ENCODE data around the gene FOXA3. TPM values are rescaled to one million over a fixed set of nuclear protein-coding genes. Genes with fewer than 3 reads are reported as not detected.

The FOXA3 gene
- total and polyA plus RNA-seq, 2 of the 4 experiments (the other 2 are of a cell fraction): not detected

- TF ChIP-seq CEBPB (IDR thresholded peaks at IDR 0.05; ENCODE audit: low read depth, low read length): no peak
- TF ChIP-seq RFX5 (IDR thresholded peaks at IDR 0.05; ENCODE audit: low read depth, low read length): no peak
- no peak for TF ChIP-seq BHLHE40 (IDR thresholded peaks at IDR 0.05; ENCODE audit: low read depth, low read length)
- TF ChIP-seq FOS (IDR thresholded peaks at IDR 0.05; ENCODE audit: low read depth, low read length): no peak
- no peak for TF ChIP-seq NFE2L2 (IDR thresholded peaks at IDR 0.05; ENCODE audit: low read depth, low read length)
- no peak for TF ChIP-seq RAD21 (IDR thresholded peaks at IDR 0.05; ENCODE audit: low read length)
- no peak for TF ChIP-seq RCOR1 (IDR thresholded peaks at IDR 0.05; ENCODE audit: insufficient replicate concordance, low read length)
- TF ChIP-seq POLR2A (IDR thresholded peaks at IDR 0.05; ENCODE audit: low read depth, low read length): no peak
- no peak for TF ChIP-seq USF2 (IDR thresholded peaks at IDR 0.05; ENCODE audit: low read depth, low read length)
- no peak for TF ChIP-seq SMC3 (IDR thresholded peaks at IDR 0.05; ENCODE audit: low read depth, low read length)
- no peak for TF ChIP-seq MAZ (IDR thresholded peaks at IDR 0.05; ENCODE audit: borderline replicate concordance, low read depth, low read length)
- TF ChIP-seq MXI1 (IDR thresholded peaks at IDR 0.05; ENCODE audit: borderline replicate concordance, low read depth, low read length): no peak
- TF ChIP-seq CHD1 (IDR thresholded peaks at IDR 0.05; ENCODE audit: low read depth, low read length): no peak
- no peak for TF ChIP-seq ELK1 (IDR thresholded peaks at IDR 0.05; ENCODE audit: borderline replicate concordance, low read depth, low read length)
- TF ChIP-seq MAFK (IDR thresholded peaks at IDR 0.05; ENCODE audit: low read depth, low read length): no peak
- Histone ChIP-seq H3K4me1 (ENCODE audit: control insufficient read depth, insufficient read depth, low read length) (peaks cover 10% of the 10 kb centered on the region), H4K5ac (ENCODE audit: low read depth, low read length) (no peak overlapping the region), H2AK5ac (ENCODE audit: low read depth, low read length) (no peak overlapping the region), H3K36me3 (ENCODE audit: control insufficient read depth, insufficient read depth, low read length) (peaks cover 7% of the 10 kb centered on the region; the same call in 1 of the 2 replicates), H4K91ac (ENCODE audit: insufficient read depth, low read depth, low read length) (no peak overlapping the region), H3K56ac (ENCODE audit: extremely low read depth, insufficient read depth, low read length) (no peak overlapping the region), H3K79me1 (ENCODE audit: low read depth in 1 of 2, low read length in 2 of 2) (peaks cover 8 to 30% of the 10 kb centered on the region in 2 experiments), H3K14ac (replicated peaks; ENCODE audit: low read depth, low read length) (no peak overlapping the region), H3K9me3 (ENCODE audit: control insufficient read depth, insufficient read depth, low read length) (no peaks in the 10 kb centered on the region), H2AFZ (replicated peaks; ENCODE audit: low read length, poor library complexity) (no peak overlapping the region), H2AK9ac (replicated peaks; ENCODE audit: low read depth, low read length, poor library complexity) (peak overlapping the region; percentile 46), H3K23ac (ENCODE audit: low read depth, low read length) (no peak overlapping the region), H2BK20ac (ENCODE audit: low read depth, low read length) (no peak overlapping the region), H3K9ac (ENCODE audit: low read depth, low read length) (0 out of 2 replicates have a peak overlapping the region, but pooled peaks have one; percentile 29), H3K4ac (ENCODE audit: low read depth, low read length) (no peak overlapping the region), H2BK120ac (ENCODE audit: low read depth, low read length) (no peak overlapping the region), H4K8ac (ENCODE audit: low read depth in 2 of 2, low read length in 2 of 2) (no peak overlapping the region), H3K4me3 (ENCODE audit: insufficient read depth, low read depth, low read length) (no peak overlapping the region), H3K4me2 (ENCODE audit: low read depth, low read length) (no peak overlapping the region), H3K27me3 (ENCODE audit: control insufficient read depth, insufficient read depth, low read length) (no peaks in the 10 kb centered on the region), H2BK5ac (ENCODE audit: low read depth, low read length, poor library complexity, severe bottlenecking) (no peak overlapping the region), H2BK15ac (ENCODE audit: low read depth, low read length) (no peak overlapping the region), H4K20me1 (ENCODE audit: insufficient read depth, low read length) (peaks cover 15% of the 10 kb centered on the region), H3K27ac (ENCODE audit: insufficient read depth, low read length) (no peak overlapping the region), H3K9me1 (ENCODE audit: insufficient read depth, low read length) (peaks cover 6% of the 10 kb centered on the region; the same call in 1 of the 2 replicates), H3K18ac (ENCODE audit: low read depth, low read length) (no peak overlapping the region)
- intact Hi-C loops (cut with micrococcal nuclease) (no loop called here), in situ Hi-C loops (cut with MboI; ENCODE audit: low sequenced_read_pairs) (no loop called here), dilution Hi-C loops (cut with HindIII; ENCODE audit: low sequenced_read_pairs, unreplicated experiment) (no loop called here)
- no peak for ATAC-seq (ENCODE audit: low read depth)
- whole genome bisulfite sequencing, 2 experiments (ENCODE audit: extremely low coverage in 2 of 2, insufficient read length in 1 of 2): 95% methylated on average over 30 of the region's 57 CpGs; no CpG with 5 or more reads in 1 of the 2 experiments
- POLR2A ChIA-PET (ENCODE audit: unreplicated experiment): no interaction called here
- DNase-seq: no peak
- CTCF ChIA-PET: interaction anchor here (1.0 kb wide), 1 partner anchor 20 kb away, joined by 3 read pairs; no protein-coding TSS in a partner anchor
- BruUV-seq (replicated peaks): no TSS peak
Observed at GRCh38 chr19:45883881-45884681, 20.0 kb downstream of the FOXA3 start.

Measured in IMR-90 (cell line).